ENCODE data around the gene TPI1.
A peak's percentile ranks its signal among the peaks of the same experiment; 100 is the strongest.

DNA sequence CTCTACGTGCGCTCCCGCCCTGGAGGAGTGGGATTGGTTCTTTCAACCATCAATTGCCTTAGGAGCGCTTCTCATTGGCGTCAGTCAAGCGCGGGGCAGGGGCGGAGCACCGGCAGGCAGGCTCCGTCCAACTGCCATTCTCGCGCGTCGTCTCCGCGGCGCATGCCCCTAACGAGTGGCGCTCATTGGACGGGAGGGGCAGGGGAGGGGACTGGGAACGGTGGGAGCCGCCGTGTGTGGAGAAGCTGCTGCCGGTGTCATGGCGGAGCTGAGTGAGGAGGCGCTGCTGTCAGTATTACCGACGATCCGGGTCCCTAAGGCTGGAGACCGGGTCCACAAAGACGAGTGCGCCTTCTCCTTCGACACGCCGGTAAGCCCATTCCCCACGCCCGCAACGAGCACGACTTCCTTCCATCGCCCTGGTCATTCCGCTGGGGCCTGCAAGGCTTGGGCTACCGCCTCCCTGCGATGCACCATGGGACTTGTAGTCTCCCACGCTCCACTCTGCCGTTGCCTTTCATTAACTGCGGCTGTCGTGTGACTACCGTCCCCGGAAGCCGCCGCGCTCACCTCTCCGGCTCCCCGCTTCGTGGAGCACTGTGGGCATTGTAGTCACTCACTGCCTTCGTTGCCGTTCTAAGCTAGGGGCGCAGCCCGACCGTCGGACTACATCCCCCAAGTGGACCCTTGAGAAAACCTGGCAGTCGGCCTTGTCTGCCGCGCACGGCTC lies 15.2 kb upstream of the TPI1 start, which contains the start of gene USP5:
- TF ChIP-seq TAF1 (IDR thresholded peaks at IDR 0.05; ENCODE audit: low read depth) (no peak; the same call in none of the 2 replicates), ZBTB7A (IDR thresholded peaks at IDR 0.05; ENCODE audit: low read depth) (no peak), EP300 (IDR thresholded peaks at IDR 0.05; ENCODE audit: borderline replicate concordance) (no peak; the same call in 1 of the 2 replicates), CEBPB (IDR thresholded peaks at IDR 0.05) (no peak), EGR1 (IDR thresholded peaks at IDR 0.05) (peak; percentile 50; the same call in 1 of the 2 replicates), YY1 (IDR thresholded peaks at IDR 0.05; ENCODE audit: low read depth) (peak; percentile 90), CREB1 (IDR thresholded peaks at IDR 0.05; ENCODE audit: low read depth) (peak; percentile 84), RAD21 (IDR thresholded peaks at IDR 0.05; ENCODE audit: low read depth) (no peak)
- TF ChIP-seq, protein P1, sequence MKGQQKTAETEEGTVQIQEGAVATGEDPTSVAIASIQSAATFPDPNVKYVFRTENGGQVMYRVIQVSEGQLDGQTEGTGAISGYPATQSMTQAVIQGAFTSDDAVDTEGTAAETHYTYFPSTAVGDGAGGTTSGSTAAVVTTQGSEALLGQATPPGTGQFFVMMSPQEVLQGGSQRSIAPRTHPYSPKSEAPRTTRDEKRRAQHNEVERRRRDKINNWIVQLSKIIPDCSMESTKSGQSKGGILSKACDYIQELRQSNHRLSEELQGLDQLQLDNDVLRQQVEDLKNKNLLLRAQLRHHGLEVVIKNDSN (IDR thresholded peaks at IDR 0.05): peak; percentile 70
